ENCODE measurements around the gene APP.

The APP gene

DNA sequence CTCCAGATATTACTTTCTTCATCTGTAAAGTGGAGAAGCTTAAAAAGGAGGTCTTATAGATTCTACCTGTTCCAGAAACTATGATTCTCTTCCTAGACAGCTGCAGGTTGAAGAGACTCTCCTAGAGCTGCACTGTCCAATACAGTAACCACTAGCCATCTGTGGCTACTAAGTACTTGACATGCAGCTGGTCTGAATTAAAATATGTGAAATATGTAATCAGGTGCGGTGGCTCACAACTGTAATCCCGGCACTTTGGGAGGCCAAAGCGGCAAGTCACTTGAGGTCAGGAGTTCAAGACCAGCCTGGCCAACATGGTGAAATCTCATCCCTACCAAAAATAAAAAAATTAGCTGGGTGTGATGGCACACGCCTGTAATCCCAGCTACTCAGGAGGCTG is 15.8 kb downstream of the APP start:
- in situ Hi-C loops (cut with MboI; ENCODE audit: low pct_unique_long_range_greater_than_20kb, low sequenced_read_pairs, unreplicated experiment), result loop anchor here (25.0 kb wide), 1 partner anchor 267 kb away; no protein-coding TSS in a partner anchor
- DNase-seq (ENCODE audit: low spot score), result no peak
- TF ChIP-seq, protein P1, sequence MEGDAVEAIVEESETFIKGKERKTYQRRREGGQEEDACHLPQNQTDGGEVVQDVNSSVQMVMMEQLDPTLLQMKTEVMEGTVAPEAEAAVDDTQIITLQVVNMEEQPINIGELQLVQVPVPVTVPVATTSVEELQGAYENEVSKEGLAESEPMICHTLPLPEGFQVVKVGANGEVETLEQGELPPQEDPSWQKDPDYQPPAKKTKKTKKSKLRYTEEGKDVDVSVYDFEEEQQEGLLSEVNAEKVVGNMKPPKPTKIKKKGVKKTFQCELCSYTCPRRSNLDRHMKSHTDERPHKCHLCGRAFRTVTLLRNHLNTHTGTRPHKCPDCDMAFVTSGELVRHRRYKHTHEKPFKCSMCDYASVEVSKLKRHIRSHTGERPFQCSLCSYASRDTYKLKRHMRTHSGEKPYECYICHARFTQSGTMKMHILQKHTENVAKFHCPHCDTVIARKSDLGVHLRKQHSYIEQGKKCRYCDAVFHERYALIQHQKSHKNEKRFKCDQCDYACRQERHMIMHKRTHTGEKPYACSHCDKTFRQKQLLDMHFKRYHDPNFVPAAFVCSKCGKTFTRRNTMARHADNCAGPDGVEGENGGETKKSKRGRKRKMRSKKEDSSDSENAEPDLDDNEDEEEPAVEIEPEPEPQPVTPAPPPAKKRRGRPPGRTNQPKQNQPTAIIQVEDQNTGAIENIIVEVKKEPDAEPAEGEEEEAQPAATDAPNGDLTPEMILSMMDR (IDR thresholded peaks at IDR 0.05; ENCODE audit: extremely low read depth, insufficient read depth, missing control alignments), result no peak

DNA sequence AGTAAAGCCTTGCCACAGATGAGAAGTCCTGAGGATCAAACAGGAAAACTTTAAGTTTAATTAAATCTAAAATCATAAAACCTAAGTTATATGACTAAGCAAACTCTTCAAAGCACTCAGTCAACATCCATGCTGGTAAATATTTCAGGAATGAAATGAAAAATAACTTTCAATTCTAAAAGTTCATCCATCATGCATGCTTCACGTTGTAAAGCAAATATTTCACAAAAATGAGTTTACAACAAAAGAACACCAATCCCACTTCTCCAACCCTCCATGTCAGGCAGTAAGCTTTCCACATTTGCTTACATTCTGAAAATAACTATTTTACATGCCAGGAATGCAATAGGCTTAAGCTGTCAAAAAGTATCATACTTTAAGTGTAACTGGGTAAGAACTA is 16.8 kb downstream of the APP start:
- DNase-seq (ENCODE audit: low spot score), result no peak
- in situ Hi-C loops (cut with MboI; ENCODE audit: low pct_unique_long_range_greater_than_20kb, low sequenced_read_pairs, unreplicated experiment), result loop anchor here (25.0 kb wide), 1 partner anchor 266 kb away; no protein-coding TSS in a partner anchor
- TF ChIP-seq, protein P1 (IDR thresholded peaks at IDR 0.05; ENCODE audit: extremely low read depth, insufficient read depth, missing control alignments), result no peak

DNA sequence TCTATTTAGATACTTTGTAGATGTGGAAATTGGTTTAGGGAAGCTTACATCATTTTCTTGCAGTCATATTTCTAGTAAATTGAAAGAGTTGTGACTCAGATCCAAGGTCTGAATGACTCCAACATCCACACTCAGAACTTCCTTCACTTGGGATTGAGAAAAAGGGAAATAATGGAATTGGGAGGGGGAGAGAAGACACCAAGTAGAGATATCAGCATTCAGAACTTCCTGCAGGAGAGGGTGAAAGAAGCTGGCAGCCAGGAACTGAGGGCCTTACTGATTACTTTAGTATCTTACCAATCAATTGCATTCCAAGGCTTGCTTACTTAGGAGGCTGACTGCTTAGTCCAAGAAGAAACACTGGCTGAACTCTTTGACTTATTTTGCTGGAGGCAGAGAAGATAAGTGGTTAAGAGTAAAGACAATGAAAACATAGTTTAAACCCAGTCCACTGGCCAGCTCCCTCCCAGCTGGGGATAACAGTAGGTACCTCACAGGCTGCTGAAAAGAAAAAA is 21.7 kb downstream of the APP start:
- TF ChIP-seq, protein P1 (IDR thresholded peaks at IDR 0.05; ENCODE audit: extremely low read depth, insufficient read depth, missing control alignments), result no peak
- DNase-seq (ENCODE audit: low spot score), result no peak
- in situ Hi-C loops (cut with MboI; ENCODE audit: low pct_unique_long_range_greater_than_20kb, low sequenced_read_pairs, unreplicated experiment), result no loop called here

DNA sequence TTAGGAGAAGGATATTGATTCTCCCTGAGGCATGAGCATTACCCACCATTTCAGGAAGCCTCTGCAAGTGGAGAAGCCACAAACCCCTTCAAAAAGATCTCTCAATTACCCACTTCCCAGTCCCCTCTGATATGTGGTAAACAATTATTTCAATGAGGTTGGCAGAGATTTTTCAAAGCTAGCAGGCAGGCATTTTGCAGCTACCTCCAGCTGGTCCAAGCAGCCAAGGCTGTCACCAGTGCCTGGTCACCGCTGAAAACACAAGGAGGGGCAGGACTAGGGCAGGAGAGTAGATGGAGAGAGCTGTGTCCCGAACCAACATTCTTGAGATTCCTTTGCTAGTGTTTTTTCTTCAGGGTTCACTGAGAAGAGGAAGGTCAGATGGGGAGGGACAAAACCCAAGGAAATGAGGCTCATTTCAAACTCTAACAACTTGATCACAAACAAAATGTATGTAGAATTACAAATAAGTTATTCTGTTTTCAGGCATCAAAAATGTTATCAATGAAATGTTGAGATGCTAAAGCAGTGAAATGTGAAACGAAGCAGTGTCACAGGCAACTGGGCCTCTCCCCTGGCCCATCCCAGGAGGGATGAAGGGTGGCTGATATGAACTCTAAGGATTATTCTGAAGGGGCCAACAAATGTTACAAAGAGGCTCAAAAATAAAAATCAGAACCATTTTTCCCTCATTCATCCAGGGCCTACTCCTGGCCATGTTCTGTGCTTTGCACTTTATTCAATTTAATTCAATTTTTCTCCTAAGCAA is 22.3 kb downstream of the APP start:
- TF ChIP-seq, protein P1 (IDR thresholded peaks at IDR 0.05; ENCODE audit: extremely low read depth, insufficient read depth, missing control alignments), result no peak
- in situ Hi-C loops (cut with MboI; ENCODE audit: low pct_unique_long_range_greater_than_20kb, low sequenced_read_pairs, unreplicated experiment), result no loop called here
- no peak for DNase-seq (ENCODE audit: low spot score)

DNA sequence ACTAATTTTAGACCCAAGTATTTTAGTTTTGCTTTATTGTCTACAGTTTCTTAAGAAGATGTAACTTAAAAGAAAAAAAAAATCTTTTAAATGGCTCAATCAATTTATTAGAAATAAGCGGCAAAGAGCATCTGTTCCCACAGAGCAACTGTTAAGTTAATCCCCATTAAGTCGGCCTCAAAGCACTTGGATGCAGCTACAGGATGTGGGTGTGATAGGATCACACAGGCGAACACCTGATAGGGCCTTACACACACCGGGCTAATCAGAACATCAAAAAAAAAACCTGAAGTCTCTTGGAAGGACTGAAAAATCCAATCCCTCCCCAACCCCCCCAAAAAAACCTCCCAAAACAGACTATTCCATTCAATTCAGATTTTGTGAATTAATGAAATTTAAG is 23.0 kb downstream of the APP start:
- in situ Hi-C loops (cut with MboI; ENCODE audit: low pct_unique_long_range_greater_than_20kb, low sequenced_read_pairs, unreplicated experiment), result no loop called here
- TF ChIP-seq, protein P1 (IDR thresholded peaks at IDR 0.05; ENCODE audit: extremely low read depth, insufficient read depth, missing control alignments), result no peak
- DNase-seq (ENCODE audit: low spot score), result no peak

DNA sequence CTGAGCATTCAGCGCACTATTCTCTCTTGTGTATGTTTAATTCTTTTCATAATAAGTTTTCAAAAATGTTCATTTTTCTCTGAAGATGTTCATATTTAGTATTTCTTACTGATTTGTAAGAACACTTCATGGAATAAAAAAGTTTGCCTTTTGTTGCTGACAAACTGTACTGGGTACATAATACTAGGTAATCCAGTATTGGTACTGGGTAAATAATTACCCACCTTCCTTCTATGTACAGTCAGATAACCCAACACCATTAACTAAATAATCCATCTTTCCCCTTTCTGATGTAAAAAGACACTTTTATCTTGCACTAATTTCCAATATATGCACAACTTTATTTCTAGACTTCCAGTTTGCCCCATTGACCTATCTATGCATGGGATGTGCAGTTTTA is 23.9 kb downstream of the APP start:
- in situ Hi-C loops (cut with MboI; ENCODE audit: low pct_unique_long_range_greater_than_20kb, low sequenced_read_pairs, unreplicated experiment), result no loop called here
- DNase-seq (ENCODE audit: low spot score), result no peak
- TF ChIP-seq, protein P1 (IDR thresholded peaks at IDR 0.05; ENCODE audit: extremely low read depth, insufficient read depth, missing control alignments), result no peak

All from GM13977 (cell line).